NCI-H82 treated with DMSO at 0.1 percent for 48 hours (cell line): Measurements from ENCODE around the gene ATG101.
A peak's percentile ranks its signal among the peaks of the same experiment; 100 is the strongest.

Experiments used
- DNase-seq: peaks from one replicate; lab custom pipeline; 2025; ENCODE audit not compliant: unreplicated experiment; lab: John Stamatoyannopoulos, UW

The ATG101 gene

DNA sequence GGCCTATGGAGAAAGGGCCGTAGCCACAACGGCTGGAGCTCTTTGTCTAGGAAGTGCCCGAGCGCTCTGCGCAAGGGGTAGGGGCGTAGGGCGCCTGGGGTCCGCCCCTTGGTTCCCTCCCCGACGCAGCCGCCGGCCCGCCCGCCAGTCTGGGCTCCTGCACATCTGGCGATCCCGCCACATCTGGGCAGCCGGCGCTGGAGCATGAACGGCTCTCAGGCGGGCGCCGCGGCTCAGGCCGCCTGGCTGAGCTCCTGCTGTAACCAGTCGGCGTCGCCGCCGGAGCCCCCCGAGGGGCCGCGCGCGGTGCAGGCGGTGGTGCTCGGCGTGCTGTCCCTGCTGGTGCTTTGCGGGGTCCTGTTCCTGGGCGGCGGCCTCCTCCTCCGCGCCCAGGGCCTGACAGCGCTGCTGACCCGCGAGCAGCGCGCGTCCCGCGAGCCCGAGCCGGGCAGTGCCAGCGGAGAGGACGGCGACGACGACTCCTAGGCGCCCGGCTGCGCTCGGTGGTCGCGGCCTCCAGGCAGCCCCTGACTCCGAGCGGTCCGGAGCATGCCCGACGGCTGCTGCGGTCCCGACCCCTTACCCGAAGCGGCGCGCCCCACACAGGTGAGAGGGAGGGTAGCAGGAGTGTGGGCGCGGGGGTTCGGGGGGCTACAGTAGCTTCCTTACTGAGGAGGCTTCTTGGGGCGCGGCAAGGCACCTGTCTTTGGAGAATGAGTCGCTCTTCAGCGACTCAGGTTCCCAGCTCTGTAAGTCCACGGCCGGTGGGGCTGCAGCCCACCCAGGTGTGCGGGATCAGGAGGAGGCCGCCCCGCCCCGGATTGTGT, 10.0 kb downstream of the ATG101 start, which contains the start of gene SMIM41:
TSS of gene SMIM41 (plus strand) at position 129 of the 827 bp plus-strand sequence. CDS start at position 205, 76 bp downstream.
- DNase-seq, result no peak

DNA sequence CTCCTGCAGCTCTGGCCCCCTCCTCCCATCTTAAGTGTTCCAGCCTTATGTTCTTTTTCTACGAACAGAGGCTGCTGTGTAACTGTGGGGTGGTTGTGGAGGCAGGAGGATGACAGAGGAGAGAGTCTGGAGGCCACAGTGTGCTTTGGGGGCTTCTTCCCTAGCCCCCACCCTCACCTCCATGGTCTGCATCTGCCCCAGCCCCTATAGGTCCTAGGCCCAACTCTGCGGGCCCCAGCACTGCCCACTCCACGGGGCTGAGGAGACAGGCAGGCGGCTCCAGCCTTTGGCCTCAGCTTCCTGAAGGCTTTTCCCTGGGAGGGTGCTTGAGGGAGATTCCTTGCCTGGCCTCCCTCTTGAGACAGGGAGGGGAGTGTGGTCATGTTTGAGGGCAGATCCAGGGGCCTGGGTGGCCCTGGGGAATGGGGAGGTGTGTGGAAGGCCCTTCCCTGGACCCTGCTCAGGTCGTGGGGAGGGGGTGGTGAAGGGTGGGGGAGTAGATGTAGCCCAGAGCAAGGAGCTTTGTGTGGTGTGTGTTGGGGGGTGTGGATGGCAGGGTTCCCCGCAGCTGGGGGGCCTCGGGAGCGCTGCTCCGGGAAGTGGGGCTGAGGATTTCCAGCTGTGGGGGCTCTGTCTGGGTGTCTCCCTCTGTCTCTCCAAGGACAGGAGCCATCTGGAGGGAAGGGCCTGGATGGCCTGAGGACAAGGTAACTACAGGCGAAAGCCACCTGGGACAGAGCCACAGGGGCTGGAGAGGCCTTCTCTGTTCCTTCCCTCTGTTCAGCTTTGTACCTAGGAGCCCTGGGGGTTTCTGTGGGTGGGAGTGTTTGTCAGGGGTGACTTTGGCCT, 10.8 kb downstream of the ATG101 start:
- DNase-seq, result no peak

DNA sequence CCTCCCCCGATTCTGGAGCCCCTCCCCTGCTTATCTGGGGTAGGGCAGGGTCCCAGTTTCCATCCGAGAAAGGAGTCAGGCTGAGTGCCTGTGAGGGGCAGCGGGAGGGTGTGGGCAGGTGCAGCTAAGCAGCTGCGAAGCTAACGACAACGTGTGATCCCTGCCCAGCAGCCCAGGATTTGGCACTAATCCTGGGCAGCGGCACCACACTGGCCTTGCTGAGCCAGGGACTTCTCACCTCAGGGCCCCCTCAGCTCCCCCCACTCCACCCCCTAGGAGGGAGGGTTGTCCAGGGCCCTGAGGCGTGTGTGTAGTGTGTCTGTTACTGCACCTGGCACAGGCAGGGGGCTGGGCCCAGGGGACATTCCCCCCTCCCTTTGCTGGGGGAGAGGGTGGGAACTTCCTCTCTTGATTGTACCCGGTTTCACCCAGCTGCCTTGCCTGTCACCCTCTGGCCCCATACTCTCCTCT, 11.5 kb downstream of the ATG101 start:
- DNase-seq, result no peak

DNA sequence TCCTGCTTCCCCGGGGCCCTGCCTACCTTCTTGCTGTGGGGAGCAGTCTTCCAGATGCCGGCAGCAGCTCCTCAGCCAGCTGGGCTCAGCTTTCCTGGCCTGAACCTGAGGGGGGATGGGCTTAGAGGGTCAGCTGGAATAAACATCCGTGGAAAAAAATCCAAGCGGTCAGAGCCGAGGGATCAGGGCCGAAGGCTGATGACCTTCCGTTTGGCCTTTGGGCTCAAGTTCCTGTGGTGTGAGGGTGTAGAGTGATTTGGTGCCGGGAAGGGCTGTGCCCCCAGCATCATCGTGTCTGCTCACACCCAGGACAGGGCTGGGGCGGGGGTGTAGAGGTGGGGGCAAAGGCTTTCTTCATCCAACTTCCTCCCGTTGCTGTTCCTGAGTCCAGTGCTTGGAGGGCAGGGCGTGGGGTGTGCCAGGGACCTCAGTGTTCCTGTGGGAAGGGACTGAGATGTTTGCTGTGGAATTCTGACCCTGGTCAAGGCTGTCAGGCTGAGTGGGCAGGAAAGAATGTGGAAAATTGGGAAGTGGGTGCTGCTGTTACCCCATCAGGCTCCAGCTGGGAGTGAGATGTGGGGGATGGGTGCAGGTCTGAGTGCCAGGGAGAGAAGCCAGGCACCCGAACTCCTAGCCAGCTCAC, 12.4 kb downstream of the ATG101 start:
- DNase-seq, result no peak

DNA sequence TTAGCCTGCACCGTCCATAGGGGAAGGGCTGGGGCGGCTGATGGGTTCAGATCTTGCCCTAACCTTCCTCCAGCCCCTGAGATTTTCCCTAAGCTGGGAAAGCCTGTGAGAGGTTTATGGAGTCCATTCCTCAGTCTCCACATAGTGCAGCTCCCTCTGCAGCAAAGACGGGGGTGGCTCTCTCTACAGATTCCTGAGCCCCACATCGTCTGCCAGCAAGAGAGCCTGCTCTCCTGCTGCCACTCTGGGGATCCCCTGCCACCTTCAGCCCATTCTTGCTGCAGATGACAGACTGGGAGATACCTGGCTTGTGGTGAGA, 12.8 kb downstream of the ATG101 start:
- DNase-seq, result no peak

DNA sequence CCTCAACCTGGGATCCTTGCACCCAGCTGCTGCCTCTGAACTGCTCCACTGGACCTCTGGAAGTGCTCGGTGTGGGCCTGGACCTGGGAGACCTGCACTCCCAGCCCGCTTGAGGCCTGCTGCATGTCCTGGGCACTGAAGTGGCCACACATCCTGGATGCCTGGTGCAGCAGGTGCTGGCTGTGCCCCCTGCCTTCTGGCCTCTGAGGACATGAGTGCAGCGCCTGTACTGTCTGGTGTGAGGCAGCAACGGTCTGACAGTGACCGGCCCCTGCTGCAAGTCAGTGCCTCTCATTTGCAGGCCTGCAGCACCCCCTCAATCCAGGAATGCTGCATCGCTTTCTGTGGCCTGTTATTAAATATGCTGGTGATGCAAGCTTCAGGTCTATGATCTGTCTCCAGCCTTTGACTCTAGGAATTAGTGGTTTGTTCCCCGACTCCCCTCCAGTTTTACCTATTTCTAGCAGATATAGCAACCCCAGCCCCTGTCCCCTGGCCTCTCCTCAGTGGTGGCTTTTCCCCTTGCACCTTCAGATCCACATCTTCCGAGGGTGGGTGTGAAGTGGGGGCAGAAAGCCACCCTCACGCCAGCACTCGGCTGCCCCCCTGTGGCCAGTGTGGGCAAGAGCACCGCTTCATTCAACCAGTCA, 13.3 kb downstream of the ATG101 start:
- DNase-seq, result peak; percentile 14

DNA sequence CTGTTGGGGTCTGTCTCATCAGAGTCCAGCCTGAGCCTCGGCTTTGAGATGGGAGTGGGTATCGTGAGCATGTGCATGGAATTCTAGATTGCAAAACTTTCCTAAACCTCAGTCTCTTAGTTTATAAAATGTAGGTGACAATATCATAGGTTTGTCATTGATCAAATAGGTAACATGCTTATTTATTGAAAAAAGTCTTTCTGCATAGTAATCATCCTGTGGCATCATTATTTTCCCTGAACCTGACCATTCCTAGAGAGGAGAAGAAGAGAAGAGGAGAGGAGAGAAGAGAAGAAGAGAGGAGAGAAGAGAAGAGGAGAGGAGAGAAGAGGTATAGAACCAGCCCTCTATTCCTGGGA, 13.8 kb downstream of the ATG101 start:
- DNase-seq, result no peak

DNA sequence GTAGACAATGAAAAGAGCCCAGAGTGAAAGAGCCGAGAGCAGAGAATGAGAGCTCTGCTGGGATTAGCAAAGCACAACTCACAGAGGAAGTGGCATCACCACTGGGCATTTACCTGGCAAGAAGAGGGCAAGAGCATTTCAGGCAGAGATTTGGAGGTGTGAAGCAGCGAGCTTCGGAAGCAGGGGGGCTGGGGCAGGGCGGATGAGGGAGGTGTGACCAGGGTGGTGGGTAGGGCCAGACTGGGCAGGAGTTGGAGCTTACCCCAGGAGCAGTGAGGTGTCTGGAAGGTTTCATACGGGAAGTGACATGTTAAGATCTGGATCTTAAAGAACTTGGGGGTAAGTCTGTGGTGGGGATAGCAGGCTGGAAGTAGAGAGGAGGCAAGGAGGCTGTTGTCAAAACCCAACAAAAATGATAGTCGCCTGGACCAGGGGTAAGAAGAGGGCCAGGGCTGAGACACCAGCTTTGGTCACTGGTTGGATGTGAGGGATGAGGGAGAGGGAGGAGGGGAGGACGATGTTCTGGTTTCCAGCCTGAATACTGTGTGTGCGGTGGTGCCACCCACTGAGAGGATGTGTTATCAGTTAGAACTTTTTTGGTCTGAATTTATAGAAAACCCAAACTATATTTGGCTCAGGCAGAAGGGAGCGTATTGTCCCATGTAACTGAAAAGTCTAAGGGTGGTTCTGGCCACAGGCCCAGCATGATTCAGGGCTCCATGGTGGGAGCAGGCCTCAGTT, 14.9 kb downstream of the ATG101 start:
- DNase-seq, result no peak

DNA sequence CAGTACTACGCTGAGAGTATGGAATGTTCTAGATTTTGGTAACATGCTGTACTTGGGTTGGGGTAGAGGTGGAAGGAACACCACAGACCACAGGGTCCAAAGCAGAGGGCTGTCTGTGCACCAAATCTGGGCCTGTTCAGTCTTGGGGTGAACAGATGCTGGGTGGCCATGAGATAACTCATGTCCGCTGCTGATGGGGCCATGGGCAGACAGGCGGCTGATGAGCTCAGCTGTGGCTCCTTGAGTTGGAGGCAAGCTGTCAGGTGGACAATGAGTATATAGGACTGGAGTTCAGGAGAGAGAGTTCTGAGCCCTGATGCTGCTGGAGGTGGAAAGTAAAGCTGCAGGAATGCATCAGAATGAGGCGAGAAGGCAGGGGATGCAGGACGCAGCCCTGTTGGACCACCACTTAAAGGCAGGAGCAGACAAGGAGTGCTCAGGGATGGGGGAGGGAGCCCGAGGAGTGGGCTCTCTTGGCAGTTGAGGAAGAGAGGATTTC, 16.0 kb downstream of the ATG101 start:
- no peak for DNase-seq

DNA sequence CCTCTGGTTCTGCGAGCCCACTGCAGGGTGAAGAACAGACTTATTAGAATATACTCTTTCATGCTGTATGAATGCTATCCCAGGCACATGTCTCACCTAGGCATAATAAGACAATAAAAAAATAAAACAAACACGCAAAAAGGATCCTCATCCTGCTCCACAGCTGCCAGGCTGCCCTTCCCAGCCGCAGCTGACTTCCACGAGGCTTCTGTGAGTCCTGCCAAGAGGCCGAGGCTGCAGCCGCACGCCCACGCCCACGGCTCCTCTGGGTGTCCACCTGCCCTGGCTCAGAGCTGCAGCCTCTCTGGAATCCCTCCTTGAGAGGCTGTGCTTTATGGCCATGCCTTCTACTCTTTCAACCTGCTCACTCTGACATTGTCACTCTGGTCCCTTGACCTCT, 16.6 kb downstream of the ATG101 start:
- DNase-seq, result no peak

DNA sequence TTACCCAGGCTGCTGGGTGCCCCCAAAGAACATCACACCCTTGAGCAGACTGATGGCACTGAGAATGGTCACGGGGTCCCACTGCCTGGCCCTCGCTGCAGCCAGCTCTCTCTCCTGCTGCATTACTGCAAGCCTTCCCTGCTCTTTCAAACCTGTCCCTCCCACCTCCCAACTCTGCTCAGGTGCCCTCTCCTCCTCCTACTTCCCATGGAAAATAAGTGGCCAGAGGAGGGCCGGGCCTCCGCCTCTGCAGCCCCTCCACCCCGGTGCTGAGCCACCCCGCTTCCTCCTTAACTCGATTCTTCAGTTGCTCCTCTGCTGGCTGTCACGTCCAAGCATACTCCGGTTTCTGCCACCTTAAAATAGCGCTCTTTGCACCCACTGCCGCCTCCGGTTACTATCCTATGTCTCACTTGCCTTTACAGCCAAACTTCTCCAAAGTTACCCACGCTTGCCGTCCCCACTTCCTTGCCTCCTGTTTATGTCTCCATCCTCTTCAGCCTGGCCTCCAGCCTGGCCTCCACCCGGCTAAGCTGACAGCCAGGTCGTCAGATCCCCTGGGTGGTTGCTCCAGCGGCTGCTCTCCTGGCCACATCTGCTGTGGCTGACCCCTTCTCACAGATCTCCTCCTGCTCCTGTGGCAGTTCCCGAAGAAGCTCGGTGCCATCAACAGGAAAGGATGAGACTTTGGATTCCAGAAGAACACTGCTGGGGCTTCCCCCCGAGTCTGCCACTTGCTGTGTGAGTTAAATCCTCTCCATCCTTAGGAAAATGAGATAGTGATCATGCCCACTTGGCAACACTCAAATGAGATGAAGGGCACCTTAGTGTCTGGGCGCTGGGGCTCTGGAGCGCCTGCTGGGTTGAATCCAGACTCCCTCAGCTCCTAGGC, 17.4 kb downstream of the ATG101 start:
- no peak for DNase-seq

DNA sequence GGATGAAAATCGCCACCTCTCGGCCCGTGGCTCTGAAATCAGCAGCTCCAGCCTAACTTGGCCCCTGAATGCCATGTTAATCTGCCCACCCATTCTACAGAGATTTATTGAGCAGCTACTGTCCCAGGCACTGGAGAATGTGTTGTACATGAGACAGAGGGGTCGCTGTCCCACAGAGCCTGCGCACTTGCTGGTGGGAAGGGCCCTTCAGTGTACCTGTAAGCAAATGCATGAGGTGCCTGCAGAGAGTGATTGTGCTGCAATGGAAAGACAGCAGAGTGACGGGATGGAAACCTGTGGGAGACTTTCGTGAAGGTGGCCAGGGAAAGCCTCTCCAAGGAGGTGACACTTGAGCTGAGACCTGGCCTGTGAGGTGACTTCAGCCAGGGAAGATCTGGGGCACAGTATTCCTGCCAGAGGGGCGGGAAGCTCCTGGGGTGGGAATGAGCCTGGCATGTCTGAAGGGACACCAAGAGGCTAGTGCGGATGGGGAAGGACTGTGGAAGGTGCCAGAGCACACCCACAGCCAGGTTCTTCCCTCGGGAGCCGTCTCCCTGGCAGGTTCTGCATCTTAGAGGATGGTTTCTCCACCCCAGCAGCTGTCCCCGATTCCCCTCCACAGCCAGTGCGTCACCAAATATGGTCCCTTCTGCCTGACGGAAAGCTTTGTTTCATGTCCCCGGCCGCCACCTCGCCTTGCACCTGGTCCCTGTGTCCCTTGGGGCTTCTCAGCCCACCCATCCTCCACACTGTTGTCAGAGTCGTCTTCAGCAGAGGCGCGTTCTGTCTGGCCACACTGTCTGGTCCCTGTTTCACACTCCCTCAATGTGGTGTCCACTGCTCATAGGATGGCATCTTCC, 18.4 kb downstream of the ATG101 start:
- no peak for DNase-seq

DNA sequence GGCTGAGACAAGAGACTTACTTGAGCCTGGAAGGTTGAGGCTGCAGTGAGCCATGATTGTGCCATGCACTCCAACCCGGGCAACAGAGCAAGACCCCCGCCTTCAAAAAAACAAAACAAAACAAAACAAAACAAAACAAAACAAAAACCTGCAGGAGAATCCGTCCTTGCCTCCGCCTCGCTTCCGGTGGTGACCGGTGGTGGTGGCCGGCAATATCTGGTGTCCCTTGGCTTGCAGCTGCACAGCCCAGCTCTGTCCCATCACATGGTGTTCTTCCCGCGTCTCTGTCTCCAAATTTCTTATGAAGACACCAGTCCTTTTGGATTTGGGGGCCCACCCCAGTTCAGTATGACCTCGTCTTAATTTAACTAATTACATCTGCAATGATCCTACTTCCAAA, 19.7 kb downstream of the ATG101 start:
- no peak for DNase-seq

DNA sequence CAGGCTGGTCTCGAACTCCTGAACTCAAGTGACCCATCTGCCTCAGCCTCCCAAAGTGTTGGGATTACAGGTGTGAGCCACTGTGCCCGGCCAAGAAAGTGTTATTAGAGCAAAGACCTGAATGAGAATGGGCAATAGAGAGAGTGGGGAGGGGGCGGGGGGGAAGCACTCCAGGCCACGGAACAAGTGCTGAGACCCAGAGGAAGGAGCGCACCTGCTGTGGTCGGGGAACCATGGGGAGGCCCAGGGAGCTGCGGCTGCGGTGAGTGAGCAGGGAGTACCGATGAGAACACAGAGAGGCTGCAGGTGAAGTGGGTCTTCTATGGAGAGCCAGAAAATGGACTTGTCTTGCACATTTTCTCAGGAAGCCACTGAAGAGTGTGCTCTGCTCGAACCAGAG, 20.5 kb downstream of the ATG101 start:
- DNase-seq, result no peak

DNA sequence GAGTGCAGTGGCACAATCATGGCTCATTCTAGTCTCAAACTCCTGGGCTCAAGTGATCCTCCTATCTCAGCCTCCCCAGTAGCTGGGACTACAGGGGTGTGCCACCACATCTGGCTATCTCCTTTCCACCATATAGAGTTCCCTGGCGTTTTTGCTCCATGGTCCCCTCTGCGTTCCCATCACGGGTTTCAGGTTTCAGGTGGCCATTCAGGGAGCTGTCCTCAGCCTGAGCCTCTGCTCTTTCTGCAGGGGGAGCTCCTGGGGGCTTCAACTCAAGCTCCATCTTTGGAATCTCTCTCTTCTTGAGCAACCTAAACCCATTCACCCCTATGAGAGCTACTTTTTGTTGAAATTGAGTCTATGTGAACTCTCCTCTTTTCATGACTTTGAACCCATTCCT, 21.3 kb downstream of the ATG101 start:
- DNase-seq, result no peak

DNA sequence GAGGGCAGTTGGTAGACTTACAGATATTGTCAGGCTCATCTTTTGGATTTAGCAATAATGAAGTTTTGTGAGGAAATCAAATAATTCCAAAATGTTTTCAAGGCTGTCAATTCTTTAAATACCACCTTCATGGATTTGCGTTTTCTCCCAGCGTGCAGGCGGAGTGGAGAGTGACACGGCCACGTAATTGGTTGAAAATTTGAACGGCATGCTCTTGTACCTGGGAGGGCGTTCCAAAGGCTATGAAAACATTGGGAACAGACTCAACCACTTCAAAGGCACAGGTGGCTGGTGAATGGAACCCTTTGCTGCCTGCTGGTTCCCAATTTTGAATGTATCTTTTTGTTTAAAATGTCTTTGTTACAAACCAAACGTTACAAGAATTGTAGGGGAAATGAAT, 22.1 kb downstream of the ATG101 start:
- no peak for DNase-seq

DNA sequence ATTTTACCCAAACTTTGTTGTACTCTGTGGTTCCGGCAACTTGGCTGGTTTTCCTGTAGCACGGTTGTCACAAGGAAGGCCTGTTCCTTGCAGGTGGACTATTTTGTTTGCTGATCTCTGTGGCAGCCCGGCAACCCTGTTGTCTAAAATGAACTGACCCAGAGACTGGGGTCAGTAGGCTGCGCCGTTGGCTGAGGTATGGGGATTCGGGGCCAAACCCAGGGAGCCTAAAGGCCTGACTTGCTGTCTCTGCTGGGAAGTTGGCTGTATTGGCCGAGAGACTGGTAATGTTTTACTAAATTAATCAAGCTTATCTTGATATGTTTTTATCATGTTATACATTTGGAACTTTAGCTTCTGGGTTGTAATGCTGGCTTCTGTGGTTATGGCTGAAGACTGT, 23.6 kb downstream of the ATG101 start:
- DNase-seq, result no peak

DNA sequence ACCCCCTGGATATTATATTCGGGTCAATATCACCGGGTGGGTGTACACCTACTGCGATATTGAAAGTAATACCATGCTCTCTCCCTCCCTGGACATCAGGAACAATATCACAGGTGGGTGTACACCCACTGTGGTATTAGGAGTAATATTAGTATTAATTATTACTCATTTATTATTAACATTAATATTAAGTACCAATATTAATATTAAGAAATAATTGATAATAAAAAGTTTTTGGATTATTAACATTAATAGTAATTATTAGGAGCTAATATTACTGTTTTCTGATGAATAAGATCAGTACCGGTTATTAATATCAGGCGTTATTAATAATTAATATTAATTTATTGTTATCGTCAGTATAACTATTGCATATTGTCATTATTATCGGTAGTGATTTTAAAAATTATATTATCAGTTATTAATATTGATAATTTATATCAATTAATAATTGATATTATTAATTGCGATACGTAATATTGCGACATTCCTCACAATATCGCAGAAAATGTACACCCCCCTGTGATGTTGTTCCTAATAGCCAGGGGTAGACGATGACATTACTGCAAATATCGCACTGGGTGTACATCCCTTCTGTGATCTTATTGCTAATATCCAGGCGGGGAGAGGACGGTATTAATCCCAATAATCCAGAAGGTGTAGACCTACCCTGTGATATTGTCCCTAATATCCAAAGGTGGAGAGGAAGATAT, 26.7 kb downstream of the ATG101 start:
- no peak for DNase-seq
